SK-N-SH treated with all-trans-retinoic acid at 6 μM for 48 hours (cell line): ENCODE measurements around the gene PWWP2A.
"Not testable (repeated sequence)": the region's sequence is repeated elsewhere in the genome, so short reads cannot be mapped to it uniquely, and the experiment has no call there.

Experiments
- ATAC-seq: fragments of 200-7000 bp; cut with Tn5 transposase; 3 replicates; pipeline ENCODE4 v1.9.1; 2020; ENCODE audit warnings: mild to moderate bottlenecking, moderate library complexity
- ARNTL ChIP-seq: fragments of 450-650 bp; formaldehyde crosslinking; IDR thresholded peaks from 2 replicates; pipeline ENCODE4 v1.5.0; 2020; ENCODE audit warnings: low read depth, mild to moderate bottlenecking, moderate library complexity, borderline replicate concordance
- BACH2 ChIP-seq: fragments of 250-450 bp; sonication (Bioruptor Pico); IDR thresholded peaks from 2 replicates; pipeline ENCODE4 v1.9.0; 2021; ENCODE audit warnings: mild to moderate bottlenecking, borderline replicate concordance
- CREB5 ChIP-seq: fragments of 250-450 bp; sonication (Bioruptor Pico); IDR thresholded peaks from 2 replicates; pipeline ENCODE4 v1.5.1; 2020; ENCODE audit warnings: low read depth, mild to moderate bottlenecking, moderate library complexity
- CSDC2 ChIP-seq: fragments of 250-450 bp; sonication (Bioruptor Pico); IDR thresholded peaks from 2 replicates; pipeline ENCODE4 v1.5.0; 2020; ENCODE audit warnings: mild to moderate bottlenecking, moderate library complexity
- CSRNP3 ChIP-seq: fragments of 250-450 bp; sonication (Bioruptor Pico); IDR thresholded peaks from 2 replicates; pipeline ENCODE4 v1.5.1; 2021; ENCODE audit warnings: mild to moderate bottlenecking, moderate library complexity
- GLIS3 ChIP-seq: fragments of 250-450 bp; sonication (Bioruptor Pico); IDR thresholded peaks from 2 replicates; pipeline ENCODE4 v1.5.0; 2020; ENCODE audit warnings: mild to moderate bottlenecking, moderate library complexity
- ISL1 ChIP-seq: fragments of 250-450 bp; sonication (Bioruptor Pico); IDR thresholded peaks from 2 replicates; pipeline ENCODE4 v2.1.2; 2022; ENCODE audit warnings: mild to moderate bottlenecking, moderate library complexity
- PATZ1 ChIP-seq: fragments of 250-450 bp; sonication (Bioruptor Pico); IDR thresholded peaks from 2 replicates; pipeline ENCODE4 v1.8.0; 2020; ENCODE audit warnings: mild to moderate bottlenecking, moderate library complexity, borderline replicate concordance
- POU6F1 ChIP-seq: fragments of 250-450 bp; sonication (Bioruptor Pico); IDR thresholded peaks from 2 replicates; pipeline ENCODE4 v1.8.0; 2021; ENCODE audit warnings: low read depth, mild to moderate bottlenecking, moderate library complexity, borderline replicate concordance
- PPARA ChIP-seq: fragments of 250-450 bp; sonication (Bioruptor Pico); IDR thresholded peaks from 2 replicates; pipeline ENCODE4 v1.5.0; 2020; ENCODE audit warnings: mild to moderate bottlenecking, borderline replicate concordance
- RARB ChIP-seq: fragments of 250-450 bp; sonication (Bioruptor Pico); IDR thresholded peaks from 2 replicates; pipeline ENCODE4 v1.8.0; 2021; ENCODE audit warnings: mild to moderate bottlenecking, moderate library complexity
- SNAI2 ChIP-seq: fragments of 250-450 bp; sonication (Bioruptor Pico); IDR thresholded peaks from 2 replicates; pipeline ENCODE4 v1.5.0; 2020; ENCODE audit warnings: mild to moderate bottlenecking, moderate library complexity
- TCF4 ChIP-seq: fragments of 250-450 bp; sonication (Bioruptor Pico); IDR thresholded peaks from 2 replicates; pipeline ENCODE4 v1.8.0; 2021; ENCODE audit warnings: mild to moderate bottlenecking, moderate library complexity, borderline replicate concordance
- TOX ChIP-seq: fragments of 250-450 bp; sonication (Bioruptor Pico); IDR thresholded peaks from 2 replicates; pipeline ENCODE4 v1.8.0; 2021; ENCODE audit warnings: mild to moderate bottlenecking, moderate library complexity, borderline replicate concordance
- ZC3H10 ChIP-seq: fragments of 250-450 bp; sonication (Bioruptor Pico); IDR thresholded peaks from 2 replicates; pipeline ENCODE4 v1.5.1; 2021; ENCODE audit warnings: mild to moderate bottlenecking, moderate library complexity
- ZFP3 ChIP-seq: fragments of 250-450 bp; sonication (Bioruptor Pico); IDR thresholded peaks from 2 replicates; pipeline ENCODE4 v1.5.0; 2020; ENCODE audit warnings: mild to moderate bottlenecking, moderate library complexity
- ZNF565 ChIP-seq: fragments of 450-650 bp; formaldehyde crosslinking; conservative IDR thresholded peaks from 2 replicates; pipeline ENCODE4 v1.5.0; 2020; ENCODE audit warnings: low read depth, mild to moderate bottlenecking, moderate library complexity
- ZNF70 ChIP-seq: fragments of 450-650 bp; formaldehyde crosslinking; IDR thresholded peaks from 2 replicates; pipeline ENCODE4 v1.5.0; 2020; ENCODE audit warnings: mild to moderate bottlenecking, moderate library complexity

Gene PWWP2A

GRCh38 chr5:160152287-160152686, 33.0 kb upstream of the PWWP2A start:
- ATAC-seq, result no peak
- TF ChIP-seq POU6F1 (CRISPR knock-in tag), result no peak
- TF ChIP-seq PPARA (CRISPR knock-in tag), result no peak
- TF ChIP-seq ZFP3 (CRISPR knock-in tag), result no peak
- no peak for TF ChIP-seq ARNTL
- no peak for TF ChIP-seq CSDC2 (CRISPR knock-in tag)
- TF ChIP-seq ZNF70 (CRISPR knock-in tag), result no peak
- no peak for TF ChIP-seq ISL1 (CRISPR knock-in tag)

GRCh38 chr5:160151017-160151416, 31.8 kb upstream of the PWWP2A start:
- ATAC-seq, result no peak
- no peak for TF ChIP-seq ZNF565 (CRISPR knock-in tag)
- no peak for TF ChIP-seq SNAI2 (CRISPR knock-in tag)
- TF ChIP-seq CSDC2 (CRISPR knock-in tag), result no peak
- TF ChIP-seq CSRNP3, result no peak
- TF ChIP-seq TCF4, result no peak
- TF ChIP-seq TOX (CRISPR knock-in tag), result no peak
- TF ChIP-seq CREB5 (CRISPR knock-in tag), result no peak

GRCh38 chr5:160150381-160150780, 31.1 kb upstream of the PWWP2A start:
- no peak for ATAC-seq
- TF ChIP-seq GLIS3, result no peak
- TF ChIP-seq RARB (CRISPR knock-in tag), result no peak
- TF ChIP-seq TCF4, result no peak
- TF ChIP-seq ZFP3 (CRISPR knock-in tag), result no peak
- no peak for TF ChIP-seq ISL1 (CRISPR knock-in tag)
- no peak for TF ChIP-seq ZC3H10 (CRISPR knock-in tag)
- TF ChIP-seq CREB5 (CRISPR knock-in tag), result no peak
- no peak for TF ChIP-seq CSRNP3
- no peak for TF ChIP-seq SNAI2 (CRISPR knock-in tag)

GRCh38 chr5:160144436-160144835, 25.2 kb upstream of the PWWP2A start:
- ATAC-seq, result not testable (repeated sequence)

GRCh38 chr5:160134332-160134731, 15.1 kb upstream of the PWWP2A start:
- no peak for ATAC-seq

More at GRCh38 chr5:160134332-160134731, 15.1 kb upstream of the PWWP2A start:
- no peak for TF ChIP-seq TCF4
- no peak for TF ChIP-seq GLIS3
- TF ChIP-seq PATZ1, result no peak
- no peak for TF ChIP-seq BACH2
- no peak for TF ChIP-seq CSDC2 (CRISPR knock-in tag)
- TF ChIP-seq SNAI2 (CRISPR knock-in tag), result no peak
- no peak for TF ChIP-seq POU6F1 (CRISPR knock-in tag)
- TF ChIP-seq ZNF70 (CRISPR knock-in tag), result no peak
- TF ChIP-seq CREB5 (CRISPR knock-in tag), result no peak
- TF ChIP-seq ZNF565 (CRISPR knock-in tag), result no peak
- TF ChIP-seq ISL1 (CRISPR knock-in tag), result no peak
- TF ChIP-seq PPARA (CRISPR knock-in tag), result no peak
